ENCODE data around the gene UBN1. TPM values are rescaled to one million over a fixed set of nuclear protein-coding genes. Genes with fewer than 3 reads are reported as not detected.

UBN1 gene
- total RNA-seq, 1 experiment from 2014 or later: 63.1 TPM

- Histone ChIP-seq H3K27ac (ENCODE audit: low read length) (no peak overlapping the region), H3K4me1 (ENCODE audit: control insufficient read depth, insufficient read depth, low read length) (peaks cover 6% of the 10 kb centered on the region), H3K9me3 (ENCODE audit: control insufficient read depth, insufficient read depth, low read depth, low read length) (no peaks in the 10 kb centered on the region), H3K36me3 (ENCODE audit: control insufficient read depth, insufficient read depth, low read length) (peaks cover 3% of the 10 kb centered on the region; the same call in 1 of the 2 replicates), H3K4me3 (ENCODE audit: low read depth in 2 of 2, low read length in 2 of 2) (no peak overlapping the region), H3K27me3 (ENCODE audit: control insufficient read depth, insufficient read depth, low read length) (no peaks in the 10 kb centered on the region)
- no TSS peak for BruUV-seq (replicated peaks)
- TF ChIP-seq POLR2AphosphoS5 (IDR thresholded peaks at IDR 0.05; ENCODE audit: low read depth, low read length) (no peak), REST (IDR thresholded peaks at IDR 0.05; ENCODE audit: insufficient read depth in 1 of 2, low read depth in 2 of 2, low read length in 1 of 2) (no peak), SIN3A (IDR thresholded peaks at IDR 0.05; ENCODE audit: borderline replicate concordance, insufficient read depth, low read depth, low read length) (no peak), TCF7L2 (IDR thresholded peaks at IDR 0.05; ENCODE audit: low read depth, low read length) (no peak)
- TF ChIP-seq, protein P1, sequence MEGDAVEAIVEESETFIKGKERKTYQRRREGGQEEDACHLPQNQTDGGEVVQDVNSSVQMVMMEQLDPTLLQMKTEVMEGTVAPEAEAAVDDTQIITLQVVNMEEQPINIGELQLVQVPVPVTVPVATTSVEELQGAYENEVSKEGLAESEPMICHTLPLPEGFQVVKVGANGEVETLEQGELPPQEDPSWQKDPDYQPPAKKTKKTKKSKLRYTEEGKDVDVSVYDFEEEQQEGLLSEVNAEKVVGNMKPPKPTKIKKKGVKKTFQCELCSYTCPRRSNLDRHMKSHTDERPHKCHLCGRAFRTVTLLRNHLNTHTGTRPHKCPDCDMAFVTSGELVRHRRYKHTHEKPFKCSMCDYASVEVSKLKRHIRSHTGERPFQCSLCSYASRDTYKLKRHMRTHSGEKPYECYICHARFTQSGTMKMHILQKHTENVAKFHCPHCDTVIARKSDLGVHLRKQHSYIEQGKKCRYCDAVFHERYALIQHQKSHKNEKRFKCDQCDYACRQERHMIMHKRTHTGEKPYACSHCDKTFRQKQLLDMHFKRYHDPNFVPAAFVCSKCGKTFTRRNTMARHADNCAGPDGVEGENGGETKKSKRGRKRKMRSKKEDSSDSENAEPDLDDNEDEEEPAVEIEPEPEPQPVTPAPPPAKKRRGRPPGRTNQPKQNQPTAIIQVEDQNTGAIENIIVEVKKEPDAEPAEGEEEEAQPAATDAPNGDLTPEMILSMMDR (IDR thresholded peaks at IDR 0.05): no peak
- intact Hi-C loops (cut with micrococcal nuclease; ENCODE audit: unreplicated experiment) (no loop called here), in situ Hi-C loops (cut with HindIII; ENCODE audit: low pct_unique_long_range_greater_than_20kb, low sequenced_read_pairs) (no loop called here)
- DNase-seq (ENCODE audit: low read depth, low spot score): no peak
- ATAC-seq: no peak
- POLR2A ChIA-PET: no interaction called here
- CTCF ChIA-PET: interaction anchor here (0.6 kb wide), 1 partner anchor 43 kb away, joined by 8 read pairs; no protein-coding TSS in a partner anchor
Measured at GRCh38 chr16:4893103-4893862, 46.0 kb downstream of the UBN1 start.

DNA sequence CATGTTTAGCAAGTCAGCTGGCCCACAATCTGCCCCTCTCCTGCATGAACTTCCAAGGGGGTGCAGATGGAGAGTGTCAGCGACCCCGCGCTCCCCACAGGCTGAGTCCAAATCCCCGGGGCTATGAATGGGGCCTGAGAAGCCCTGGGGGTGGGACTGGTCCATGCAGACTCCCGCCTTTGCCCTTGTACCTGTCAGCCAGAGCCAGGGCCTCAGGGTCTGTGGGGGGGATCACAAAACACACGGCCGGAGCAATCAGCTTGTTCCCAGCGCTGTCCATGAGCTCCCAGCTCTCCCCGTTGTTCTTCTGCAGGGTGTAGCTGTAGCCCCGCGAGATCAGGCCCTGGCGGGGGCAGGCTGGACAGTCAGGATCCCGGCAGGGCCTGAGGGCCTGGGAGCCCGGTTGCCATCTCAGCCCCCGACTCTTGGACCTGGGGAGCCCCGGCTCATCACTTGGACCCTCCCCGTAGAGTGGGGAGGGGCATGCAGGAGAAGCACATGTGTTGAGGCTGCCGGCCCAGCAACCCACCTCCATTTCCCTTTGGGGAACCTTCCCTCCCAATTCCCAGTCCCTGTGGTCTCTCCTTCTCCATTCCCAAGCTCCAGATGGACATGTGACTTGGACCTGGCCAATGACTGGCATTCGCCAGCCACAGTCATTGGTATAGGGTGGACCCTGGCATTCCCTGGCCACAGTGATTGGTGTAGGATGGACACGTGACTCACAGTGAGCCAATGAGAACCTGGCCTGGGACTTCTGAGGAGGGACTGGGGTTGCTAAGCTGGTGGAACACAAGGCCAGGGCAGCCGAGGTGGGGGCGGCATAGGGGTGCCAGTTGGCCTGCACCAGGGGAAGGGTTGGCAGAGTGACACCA is 47.2 kb downstream of the UBN1 start:
- DNase-seq (ENCODE audit: low read depth, low spot score) (no peak), ATAC-seq (peak; percentile 39; the same call in 1 of the 2 replicates)
- in situ Hi-C loops (cut with HindIII; ENCODE audit: low pct_unique_long_range_greater_than_20kb, low sequenced_read_pairs): no loop called here
- POLR2A ChIA-PET: no interaction called here
- H3K36me3 ChIP-seq (ENCODE audit: control insufficient read depth, insufficient read depth, low read length): no peaks in the 10 kb centered on the region; the same call in 1 of the 2 replicates
- intact Hi-C loops (cut with micrococcal nuclease; ENCODE audit: unreplicated experiment): no loop called here
- H3K4me3 ChIP-seq (ENCODE audit: low read depth in 2 of 2, low read length in 2 of 2): no peak overlapping the region
- CTCF ChIA-PET: no interaction called here
- H3K9me3 ChIP-seq (ENCODE audit: control insufficient read depth, insufficient read depth, low read depth, low read length): no peaks in the 10 kb centered on the region
- no peak for TF ChIP-seq SIN3A (IDR thresholded peaks at IDR 0.05; ENCODE audit: borderline replicate concordance, insufficient read depth, low read depth, low read length)
- TF ChIP-seq, protein P1 (IDR thresholded peaks at IDR 0.05): no peak
- TF ChIP-seq POLR2AphosphoS5 (IDR thresholded peaks at IDR 0.05; ENCODE audit: low read depth, low read length): no peak
- TF ChIP-seq TCF7L2 (IDR thresholded peaks at IDR 0.05; ENCODE audit: low read depth, low read length): no peak
- H3K27ac ChIP-seq (ENCODE audit: low read length): no peak overlapping the region
- no peaks in the 10 kb centered on the region for H3K27me3 ChIP-seq (ENCODE audit: control insufficient read depth, insufficient read depth, low read length)
- peaks cover 3% of the 10 kb centered on the region; the same call in 1 of the 2 replicates for H3K4me1 ChIP-seq (ENCODE audit: control insufficient read depth, insufficient read depth, low read length)
- no TSS peak for BruUV-seq (replicated peaks)
